DND-41 (cell line): ENCODE results near the gene SLIT2.

Experiments used
- ATAC-seq: fragments of 200-7000 bp; cut with Tn5 transposase; 3 replicates; pipeline ENCODE4 v1.9.1; 2021; ENCODE audit warnings: low read depth; ENCODE audit not compliant: insufficient read depth
- DNase-seq: peaks from one replicate; pipeline ENCODE4 v3.0.0-alpha.2; 2020
- H2AFZ ChIP-seq: 2 replicates; pipeline ENCODE4 v1.6.0; 2012; ENCODE audit warnings: low read depth, low read length
- H3K27ac ChIP-seq: 2 replicates; pipeline ENCODE4 v1.5.1; 2012; ENCODE audit warnings: low read length, inconsistent platforms
- H3K27me3 ChIP-seq: fragments of 200-600 bp; sonication (generic); 2 replicates; pipeline ENCODE4 v1.6.0; 2012; ENCODE audit warnings: low read length, mild to moderate bottlenecking, inconsistent platforms; ENCODE audit not compliant: insufficient read depth, poor library complexity
- H3K36me3 ChIP-seq: 2 replicates; pipeline ENCODE4 v1.5.1; 2012; ENCODE audit warnings: low read length, inconsistent platforms; ENCODE audit not compliant: insufficient read depth
- H3K4me1 ChIP-seq: 2 replicates; pipeline ENCODE4 v1.5.1; 2012; ENCODE audit warnings: mild to moderate bottlenecking, low read length; ENCODE audit not compliant: insufficient read depth
- H3K4me2 ChIP-seq: 2 replicates; pipeline ENCODE4 v1.6.0; 2012; ENCODE audit warnings: mild to moderate bottlenecking, moderate library complexity, low read length, inconsistent platforms; ENCODE audit not compliant: insufficient read depth
- H3K4me3 ChIP-seq, 2 experiments: fragments of 200-600 bp in 1 of 2; shearing (Covaris generic) in 1 of 2; 2 replicates each; pipeline ENCODE4 v1.5.1; 2012 to 2016; ENCODE audit warnings: inconsistent platforms in 2 of 2, low read length in 2 of 2, mild to moderate bottlenecking in 2 of 2, low read depth in 1 of 2, moderate library complexity in 1 of 2
- H3K79me2 ChIP-seq: 2 replicates; pipeline ENCODE4 v1.6.0; 2012; ENCODE audit warnings: low read length, inconsistent platforms; ENCODE audit not compliant: insufficient read depth
- H3K9ac ChIP-seq: 2 replicates; pipeline ENCODE4 v1.6.0; 2012; ENCODE audit warnings: low read depth, mild to moderate bottlenecking, inconsistent platforms, low read length, moderate library complexity
- H3K9me3 ChIP-seq: 2 replicates; pipeline ENCODE4 v1.5.1; 2012; ENCODE audit warnings: low read length, moderate library complexity, mild to moderate bottlenecking, inconsistent platforms; ENCODE audit not compliant: insufficient read depth, severe bottlenecking
- H4K20me1 ChIP-seq: 2 replicates; pipeline ENCODE4 v1.6.0; 2012; ENCODE audit warnings: low read length; ENCODE audit not compliant: insufficient read depth
- CTCF ChIP-seq: IDR thresholded peaks from 2 replicates; pipeline ENCODE4 v1.5.1; 2012; ENCODE audit warnings: borderline replicate concordance, low read length, moderate library complexity, mild to moderate bottlenecking; ENCODE audit not compliant: poor library complexity, severe bottlenecking; ENCODE audit errors: extremely low read depth
- EZH2 ChIP-seq: IDR thresholded peaks from 3 replicates; pipeline ENCODE4 v1.6.1; 2012; ENCODE audit warnings: borderline replicate concordance, low read depth, mild to moderate bottlenecking, moderate library complexity, low read length, inconsistent platforms; ENCODE audit not compliant: severe bottlenecking

The SLIT2 gene

DNA sequence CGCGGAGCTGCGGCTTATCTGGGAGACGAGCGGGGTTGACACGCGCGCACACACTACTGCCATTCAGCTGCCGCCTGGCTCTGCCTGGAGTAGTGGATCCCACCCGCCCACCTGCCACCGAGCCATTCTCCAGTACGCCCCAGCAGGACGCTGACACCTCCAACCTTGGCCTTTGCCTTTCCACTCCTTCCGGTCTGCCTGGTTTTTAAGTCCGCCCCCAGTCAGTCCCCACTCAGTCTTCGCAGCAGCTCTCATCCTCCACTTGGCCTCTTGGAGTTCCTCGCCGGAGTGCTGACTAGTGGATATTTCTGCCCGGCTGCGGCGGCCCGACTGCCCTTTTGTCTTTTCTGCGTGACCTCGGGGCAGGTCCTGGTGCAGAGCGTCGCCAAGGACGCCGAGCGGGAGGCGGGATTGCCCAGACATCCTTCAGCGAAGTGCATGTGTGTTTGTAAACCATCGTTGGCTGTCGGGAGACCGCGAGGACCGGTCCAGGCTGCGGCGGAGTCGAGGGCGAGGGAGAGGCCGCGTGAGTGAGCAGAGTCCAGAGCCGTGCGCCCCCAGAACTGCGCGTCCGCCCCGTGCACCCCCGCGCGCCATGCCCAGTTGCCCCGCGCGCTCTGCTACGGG, 1.1 kb downstream of the SLIT2 start:
- no peak overlapping the region for H3K4me2 ChIP-seq
- H3K4me3 ChIP-seq: no peak overlapping the region
- no peaks in the 10 kb centered on the region for H3K27me3 ChIP-seq
- no peaks in the 10 kb centered on the region for H3K4me1 ChIP-seq
- H3K36me3 ChIP-seq: no peaks in the 10 kb centered on the region
- no peak for DNase-seq
- H4K20me1 ChIP-seq: no peaks in the 10 kb centered on the region
- H2AFZ ChIP-seq: no peak overlapping the region
- no peaks in the 10 kb centered on the region for H3K79me2 ChIP-seq
- H3K9me3 ChIP-seq: peaks cover 14% of the 10 kb centered on the region
- no peak for TF ChIP-seq EZH2
- no peak for TF ChIP-seq CTCF
- no peak overlapping the region for H3K9ac ChIP-seq
- no peak overlapping the region for H3K27ac ChIP-seq
- no peak for ATAC-seq

- DNase-seq: no peak
- TF ChIP-seq EZH2 (no peak), CTCF (no peak)
- H3K4me1 ChIP-seq: no peaks in the 10 kb centered on the region
- no peak overlapping the region for H2AFZ ChIP-seq
- no peaks in the 10 kb centered on the region for H4K20me1 ChIP-seq
- H3K9ac ChIP-seq: no peak overlapping the region
- ATAC-seq: no peak
- H3K9me3 ChIP-seq: peaks cover 14% of the 10 kb centered on the region
- H3K4me3 ChIP-seq: no peak overlapping the region
- H3K27ac ChIP-seq: no peak overlapping the region
- H3K36me3 ChIP-seq: no peaks in the 10 kb centered on the region
- H3K4me2 ChIP-seq: no peak overlapping the region
- no peaks in the 10 kb centered on the region for H3K27me3 ChIP-seq
- no peaks in the 10 kb centered on the region for H3K79me2 ChIP-seq
Measured at GRCh38 chr4:20253283-20253734, 1.6 kb downstream of the SLIT2 start.

DNA sequence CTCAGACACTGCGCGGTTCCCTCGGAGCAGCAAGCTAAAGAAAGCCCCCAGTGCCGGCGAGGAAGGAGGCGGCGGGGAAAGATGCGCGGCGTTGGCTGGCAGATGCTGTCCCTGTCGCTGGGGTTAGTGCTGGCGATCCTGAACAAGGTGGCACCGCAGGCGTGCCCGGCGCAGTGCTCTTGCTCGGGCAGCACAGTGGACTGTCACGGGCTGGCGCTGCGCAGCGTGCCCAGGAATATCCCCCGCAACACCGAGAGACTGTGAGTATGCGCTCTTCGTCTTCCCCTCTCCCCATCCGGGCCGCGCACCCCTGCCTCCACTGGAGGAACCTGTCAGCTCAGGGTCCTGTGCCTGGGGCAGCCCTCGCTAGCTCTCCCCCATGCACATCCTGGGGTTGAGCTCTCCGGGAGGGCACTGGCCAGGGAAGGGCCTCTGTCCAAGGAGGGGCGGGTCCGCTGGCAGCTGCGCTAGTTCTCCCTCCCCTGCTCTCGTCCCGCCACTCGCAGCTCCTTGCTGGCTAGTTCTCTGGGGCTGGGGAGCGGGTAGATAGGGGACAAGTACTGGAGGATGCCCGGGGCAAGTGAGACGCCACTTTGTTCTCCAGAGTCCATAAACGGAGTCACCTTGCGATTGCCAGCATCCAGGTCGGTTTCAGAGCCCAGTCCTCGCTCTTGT, 2.2 kb downstream of the SLIT2 start:
- H2AFZ ChIP-seq: no peak overlapping the region
- H3K9me3 ChIP-seq: peaks cover 14% of the 10 kb centered on the region
- no peak for DNase-seq
- no peak overlapping the region for H3K9ac ChIP-seq
- H3K4me1 ChIP-seq: no peaks in the 10 kb centered on the region
- H3K4me3 ChIP-seq: no peak overlapping the region
- H3K79me2 ChIP-seq: no peaks in the 10 kb centered on the region
- no peak overlapping the region for H3K27ac ChIP-seq
- no peaks in the 10 kb centered on the region for H3K36me3 ChIP-seq
- H3K4me2 ChIP-seq: no peak overlapping the region
- no peaks in the 10 kb centered on the region for H4K20me1 ChIP-seq
- H3K27me3 ChIP-seq: no peaks in the 10 kb centered on the region
- TF ChIP-seq CTCF (no peak), EZH2 (no peak)
- no peak for ATAC-seq
